ENCODE data around the gene AGPAT4.

Gene AGPAT4

DNA sequence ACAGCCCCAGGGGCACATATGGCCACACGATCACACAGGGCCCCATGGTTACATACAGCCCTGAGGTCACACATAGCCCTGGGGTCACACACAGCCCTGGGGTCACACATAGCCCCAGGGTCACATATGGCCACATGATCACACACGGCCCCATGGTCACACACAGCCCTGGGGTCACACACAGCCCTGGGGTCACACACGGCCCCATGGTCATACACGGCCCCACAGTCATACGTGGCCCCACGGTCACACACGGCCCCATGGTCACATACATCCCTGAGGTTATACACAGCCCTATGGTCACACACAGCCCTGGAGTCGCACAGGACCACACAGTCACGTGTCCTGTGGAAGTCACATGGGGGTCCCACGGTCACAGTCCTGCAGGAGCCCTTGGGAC is 120.1 kb downstream of the AGPAT4 start:
- Histone ChIP-seq H3K9me3 (ENCODE audit: control insufficient read depth in 1 of 2, low read length in 2 of 2) (no peaks in the 10 kb centered on the region), H3K4me1 (ENCODE audit: control insufficient read depth in 1 of 2, insufficient read depth in 2 of 2, low read length in 2 of 2) (no peaks in the 10 kb centered on the region), H3K4me3 (ENCODE audit: low read depth in 1 of 2, low read length in 2 of 2) (no peak overlapping the region), H3K27me3 (ENCODE audit: low read depth, low read length) (no peaks in the 10 kb centered on the region), H3K27ac (ENCODE audit: low read length) (no peak overlapping the region), H3K36me3 (ENCODE audit: control insufficient read depth in 1 of 2, insufficient read depth in 2 of 2, low read length in 2 of 2) (peaks cover 0 to 13% of the 10 kb centered on the region in 2 donors)

DNA sequence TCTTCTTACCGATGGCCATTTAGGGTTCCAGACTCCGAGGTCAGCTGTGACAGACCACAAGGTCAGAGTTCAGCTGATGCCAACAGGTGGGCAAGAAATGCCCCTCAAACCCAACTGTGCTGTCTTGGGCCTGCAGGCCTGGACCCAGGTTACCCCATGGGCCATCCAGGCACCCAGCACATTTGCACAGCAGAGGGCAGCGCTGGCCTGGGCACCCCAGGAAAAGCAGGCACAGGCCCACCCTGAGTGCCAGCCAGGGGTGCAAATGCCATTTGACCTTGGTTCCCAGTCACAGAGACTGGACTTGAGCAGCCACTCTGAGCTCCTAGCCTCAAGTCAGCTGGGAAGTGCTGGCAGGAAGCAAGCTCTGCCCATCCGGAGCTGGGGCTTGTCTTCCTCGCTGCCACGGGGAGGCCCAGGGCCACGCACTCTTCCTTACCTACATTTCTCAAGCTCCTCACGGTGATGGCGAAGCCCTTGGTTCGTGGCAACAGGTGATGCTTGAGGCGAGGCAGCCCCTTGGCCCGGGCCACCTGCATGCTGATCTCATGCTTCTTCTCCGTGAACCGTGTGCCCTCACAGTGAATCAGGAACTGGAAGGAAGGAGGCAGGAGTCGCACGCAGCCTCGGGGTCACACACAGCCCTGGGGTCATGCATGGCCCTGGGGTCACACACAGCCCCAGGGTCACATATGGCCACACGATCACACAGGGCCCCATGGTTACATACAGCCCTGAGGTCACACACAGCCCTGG is 120.8 kb downstream of the AGPAT4 start:
- Histone ChIP-seq H3K4me3 (ENCODE audit: low read depth in 1 of 2, low read length in 2 of 2) (no peak overlapping the region), H3K9me3 (ENCODE audit: control insufficient read depth in 1 of 2, low read length in 2 of 2) (no peaks in the 10 kb centered on the region), H3K4me1 (ENCODE audit: control insufficient read depth in 1 of 2, insufficient read depth in 2 of 2, low read length in 2 of 2) (no peaks in the 10 kb centered on the region), H3K27me3 (ENCODE audit: low read depth, low read length) (no peaks in the 10 kb centered on the region), H3K27ac (ENCODE audit: low read length) (no peak overlapping the region), H3K36me3 (ENCODE audit: control insufficient read depth in 1 of 2, insufficient read depth in 2 of 2, low read length in 2 of 2) (peaks cover 0 to 19% of the 10 kb centered on the region in 2 donors)

- no peak overlapping the region for H3K4me3 ChIP-seq (ENCODE audit: low read depth in 1 of 2, low read length in 2 of 2)
- peaks cover 0 to 23% of the 10 kb centered on the region in 2 donors for H3K36me3 ChIP-seq (ENCODE audit: control insufficient read depth in 1 of 2, insufficient read depth in 2 of 2, low read length in 2 of 2)
- H3K9me3 ChIP-seq (ENCODE audit: control insufficient read depth in 1 of 2, low read length in 2 of 2): no peaks in the 10 kb centered on the region
- H3K4me1 ChIP-seq (ENCODE audit: control insufficient read depth in 1 of 2, insufficient read depth in 2 of 2, low read length in 2 of 2): no peaks in the 10 kb centered on the region
- H3K27ac ChIP-seq (ENCODE audit: low read length): no peak overlapping the region
- H3K27me3 ChIP-seq (ENCODE audit: low read depth, low read length): no peaks in the 10 kb centered on the region
Observed at GRCh38 chr6:161152527-161152862, 121.4 kb downstream of the AGPAT4 start.

- Histone ChIP-seq H3K27ac (ENCODE audit: low read length) (no peak overlapping the region), H3K27me3 (ENCODE audit: low read depth, low read length) (no peaks in the 10 kb centered on the region), H3K9me3 (ENCODE audit: control insufficient read depth in 1 of 2, low read length in 2 of 2) (no peaks in the 10 kb centered on the region), H3K4me3 (ENCODE audit: low read depth in 1 of 2, low read length in 2 of 2) (no peak overlapping the region), H3K36me3 (ENCODE audit: control insufficient read depth in 1 of 2, insufficient read depth in 2 of 2, low read length in 2 of 2) (peaks cover 0 to 26% of the 10 kb centered on the region in 2 donors), H3K4me1 (ENCODE audit: control insufficient read depth in 1 of 2, insufficient read depth in 2 of 2, low read length in 2 of 2) (no peaks in the 10 kb centered on the region)
Observed at GRCh38 chr6:161151660-161152526, 122.0 kb downstream of the AGPAT4 start.

- no peak overlapping the region for H3K27ac ChIP-seq (ENCODE audit: low read length)
- no peaks in the 10 kb centered on the region for H3K4me1 ChIP-seq (ENCODE audit: control insufficient read depth in 1 of 2, insufficient read depth in 2 of 2, low read length in 2 of 2)
- H3K9me3 ChIP-seq (ENCODE audit: control insufficient read depth in 1 of 2, low read length in 2 of 2): no peaks in the 10 kb centered on the region
- H3K27me3 ChIP-seq (ENCODE audit: low read depth, low read length): no peaks in the 10 kb centered on the region
- no peak overlapping the region for H3K4me3 ChIP-seq (ENCODE audit: low read depth in 1 of 2, low read length in 2 of 2)
- H3K36me3 ChIP-seq (ENCODE audit: control insufficient read depth in 1 of 2, insufficient read depth in 2 of 2, low read length in 2 of 2): peaks cover 0 to 31% of the 10 kb centered on the region in 2 donors
Observed at GRCh38 chr6:161151059-161151645, 122.7 kb downstream of the AGPAT4 start.

DNA sequence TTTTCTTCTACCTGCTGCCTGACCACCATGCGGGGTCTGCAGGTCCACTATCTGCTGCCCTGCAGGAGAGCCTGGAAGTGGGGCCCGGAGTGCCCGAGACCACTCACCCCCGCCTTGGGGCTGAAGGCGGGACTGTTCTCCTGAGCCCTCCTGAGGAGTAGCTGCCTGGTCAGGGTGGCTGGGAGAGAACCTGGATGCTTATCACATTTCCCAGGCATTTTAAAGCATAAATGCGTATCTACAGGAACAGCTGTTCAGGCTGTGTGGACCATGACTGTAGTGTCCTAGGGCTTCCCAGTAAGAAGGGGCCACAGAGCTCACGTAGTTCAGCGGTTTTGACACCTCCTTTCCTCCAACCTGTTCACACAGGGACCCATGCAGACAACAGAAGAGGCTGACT is 123.3 kb downstream of the AGPAT4 start:
- Histone ChIP-seq H3K36me3 (ENCODE audit: control insufficient read depth in 1 of 2, insufficient read depth in 2 of 2, low read length in 2 of 2) (peaks cover 0 to 33% of the 10 kb centered on the region in 2 donors), H3K9me3 (ENCODE audit: control insufficient read depth in 1 of 2, low read length in 2 of 2) (no peaks in the 10 kb centered on the region), H3K4me3 (ENCODE audit: low read depth in 1 of 2, low read length in 2 of 2) (no peak overlapping the region), H3K27me3 (ENCODE audit: low read depth, low read length) (no peaks in the 10 kb centered on the region), H3K27ac (ENCODE audit: low read length) (no peak overlapping the region), H3K4me1 (ENCODE audit: control insufficient read depth in 1 of 2, insufficient read depth in 2 of 2, low read length in 2 of 2) (no peaks in the 10 kb centered on the region)

- no peaks in the 10 kb centered on the region for H3K27me3 ChIP-seq (ENCODE audit: low read depth, low read length)
- H3K9me3 ChIP-seq (ENCODE audit: control insufficient read depth in 1 of 2, low read length in 2 of 2): no peaks in the 10 kb centered on the region
- no peak overlapping the region for H3K4me3 ChIP-seq (ENCODE audit: low read depth in 1 of 2, low read length in 2 of 2)
- H3K36me3 ChIP-seq (ENCODE audit: control insufficient read depth in 1 of 2, insufficient read depth in 2 of 2, low read length in 2 of 2): peaks cover 0 to 37% of the 10 kb centered on the region in 2 donors
- H3K27ac ChIP-seq (ENCODE audit: low read length): no peak overlapping the region
- no peaks in the 10 kb centered on the region for H3K4me1 ChIP-seq (ENCODE audit: control insufficient read depth in 1 of 2, insufficient read depth in 2 of 2, low read length in 2 of 2)
Observed at GRCh38 chr6:161150136-161150535, 123.7 kb downstream of the AGPAT4 start.

DNA sequence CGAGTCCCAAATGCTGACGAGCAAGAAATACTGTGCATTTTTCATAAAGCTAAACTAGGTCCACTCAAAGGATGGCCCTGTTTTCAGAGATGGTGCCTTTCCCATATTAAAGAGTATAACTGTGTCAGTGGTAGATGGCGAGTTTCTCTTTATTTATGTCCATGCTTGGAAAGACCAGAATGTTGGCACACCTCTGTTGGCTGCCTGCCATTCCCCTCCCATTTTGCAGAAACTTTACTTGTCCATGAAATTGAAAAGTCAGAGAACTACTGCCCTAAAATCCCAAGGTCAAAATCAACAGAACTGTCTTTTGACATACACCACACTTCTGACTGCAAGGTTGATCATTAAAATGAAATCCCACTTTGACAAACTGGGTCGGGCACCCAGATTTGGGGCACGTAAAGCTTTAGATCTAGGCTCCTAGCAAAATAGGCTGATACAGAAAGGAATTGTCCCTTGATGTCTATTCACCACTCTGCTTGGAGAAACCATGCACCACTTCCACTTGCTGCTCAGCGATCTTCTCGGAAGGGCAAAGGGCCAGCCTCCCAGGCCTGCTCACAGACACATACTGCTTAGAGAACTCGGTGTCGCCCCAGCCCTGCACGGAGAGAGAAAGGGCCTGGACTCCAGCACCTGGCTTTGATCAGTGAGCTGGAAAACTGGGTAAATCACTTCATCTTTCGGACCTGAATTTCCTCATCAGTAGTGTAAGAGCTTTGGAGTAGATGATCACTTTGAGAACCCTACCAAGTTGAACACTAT is 130.0 kb downstream of the AGPAT4 start:
- H3K9me3 ChIP-seq (ENCODE audit: control insufficient read depth in 1 of 2, low read length in 2 of 2): no peaks in the 10 kb centered on the region
- H3K27ac ChIP-seq (ENCODE audit: low read length): no peak overlapping the region
- H3K36me3 ChIP-seq (ENCODE audit: control insufficient read depth in 1 of 2, insufficient read depth in 2 of 2, low read length in 2 of 2): peaks cover 0 to 42% of the 10 kb centered on the region in 2 donors
- H3K4me1 ChIP-seq (ENCODE audit: control insufficient read depth in 1 of 2, insufficient read depth in 2 of 2, low read length in 2 of 2): no peaks in the 10 kb centered on the region
- H3K27me3 ChIP-seq (ENCODE audit: low read depth, low read length): no peaks in the 10 kb centered on the region
- H3K4me3 ChIP-seq (ENCODE audit: low read depth in 1 of 2, low read length in 2 of 2): no peak overlapping the region

DNA sequence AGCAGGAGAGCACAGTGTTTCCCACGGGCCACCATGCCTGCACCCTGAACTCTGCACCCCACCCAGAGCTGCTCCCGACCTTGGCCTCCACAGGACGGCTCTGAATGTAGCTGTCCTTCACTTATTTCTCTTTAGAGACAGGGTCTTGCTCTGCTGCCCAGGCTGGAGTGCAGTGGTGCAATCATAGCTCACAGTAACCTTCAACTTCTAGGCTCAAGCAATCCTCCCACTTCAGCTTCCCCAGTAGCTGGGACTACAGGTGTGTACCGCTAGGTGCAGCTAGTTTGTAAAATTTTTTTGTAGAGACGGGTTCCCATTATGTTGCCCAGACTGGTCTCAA is 130.9 kb downstream of the AGPAT4 start:
- Histone ChIP-seq H3K27me3 (ENCODE audit: low read depth, low read length) (no peaks in the 10 kb centered on the region), H3K4me3 (ENCODE audit: low read depth in 1 of 2, low read length in 2 of 2) (no peak overlapping the region), H3K27ac (ENCODE audit: low read length) (no peak overlapping the region), H3K9me3 (ENCODE audit: control insufficient read depth in 1 of 2, low read length in 2 of 2) (no peaks in the 10 kb centered on the region), H3K4me1 (ENCODE audit: control insufficient read depth in 1 of 2, insufficient read depth in 2 of 2, low read length in 2 of 2) (no peaks in the 10 kb centered on the region), H3K36me3 (ENCODE audit: control insufficient read depth in 1 of 2, insufficient read depth in 2 of 2, low read length in 2 of 2) (peaks cover 0 to 37% of the 10 kb centered on the region in 2 donors)

GRCh38 chr6:161141173-161141572 is 132.7 kb downstream of the AGPAT4 start:
- Histone ChIP-seq H3K27me3 (ENCODE audit: low read depth, low read length) (no peaks in the 10 kb centered on the region), H3K9me3 (ENCODE audit: control insufficient read depth in 1 of 2, low read length in 2 of 2) (no peaks in the 10 kb centered on the region), H3K4me1 (ENCODE audit: control insufficient read depth in 1 of 2, insufficient read depth in 2 of 2, low read length in 2 of 2) (no peaks in the 10 kb centered on the region), H3K36me3 (ENCODE audit: control insufficient read depth in 1 of 2, insufficient read depth in 2 of 2, low read length in 2 of 2) (peaks cover 0 to 44% of the 10 kb centered on the region in 2 donors), H3K27ac (ENCODE audit: low read length) (no peak overlapping the region), H3K4me3 (ENCODE audit: low read depth in 1 of 2, low read length in 2 of 2) (no peak overlapping the region)

DNA sequence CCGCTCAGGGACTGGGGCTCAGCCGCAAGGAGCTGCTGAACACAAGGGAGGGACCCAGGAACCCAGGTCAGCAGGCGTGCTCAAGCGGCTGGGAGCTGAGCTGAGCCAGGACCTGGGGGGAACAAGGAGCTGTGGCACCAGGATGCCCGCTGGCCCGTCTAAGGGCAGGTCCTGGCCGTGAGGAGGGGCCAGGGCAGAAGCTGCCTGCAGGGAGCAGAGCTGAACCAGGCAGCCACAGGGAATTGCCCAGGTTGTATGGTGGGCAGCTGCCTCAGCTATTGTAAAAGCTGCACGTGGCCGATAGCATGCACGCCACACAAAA is 133.3 kb downstream of the AGPAT4 start:
- H3K36me3 ChIP-seq (ENCODE audit: control insufficient read depth in 1 of 2, insufficient read depth in 2 of 2, low read length in 2 of 2): peaks cover 0 to 47% of the 10 kb centered on the region in 2 donors
- H3K27ac ChIP-seq (ENCODE audit: low read length): no peak overlapping the region

More for the DNA sequence above, 133.3 kb downstream of the AGPAT4 start:
- no peaks in the 10 kb centered on the region for H3K4me1 ChIP-seq (ENCODE audit: control insufficient read depth in 1 of 2, insufficient read depth in 2 of 2, low read length in 2 of 2)
- no peak overlapping the region for H3K4me3 ChIP-seq (ENCODE audit: low read depth in 1 of 2, low read length in 2 of 2)
- H3K27me3 ChIP-seq (ENCODE audit: low read depth, low read length): no peaks in the 10 kb centered on the region
- no peaks in the 10 kb centered on the region for H3K9me3 ChIP-seq (ENCODE audit: control insufficient read depth in 1 of 2, low read length in 2 of 2)

Measured in muscle layer of duodenum (tissue), 2 donors.